NCI-H2081 (cell line): ENCODE results near the gene DCST1.
A peak's percentile ranks its signal among the peaks of the same experiment; 100 is the strongest.

Source experiments
- DNase-seq, 2 experiments: peaks; one replicate each; lab custom pipeline; 2025; lab: John Stamatoyannopoulos, UW

The DCST1 gene

DNA sequence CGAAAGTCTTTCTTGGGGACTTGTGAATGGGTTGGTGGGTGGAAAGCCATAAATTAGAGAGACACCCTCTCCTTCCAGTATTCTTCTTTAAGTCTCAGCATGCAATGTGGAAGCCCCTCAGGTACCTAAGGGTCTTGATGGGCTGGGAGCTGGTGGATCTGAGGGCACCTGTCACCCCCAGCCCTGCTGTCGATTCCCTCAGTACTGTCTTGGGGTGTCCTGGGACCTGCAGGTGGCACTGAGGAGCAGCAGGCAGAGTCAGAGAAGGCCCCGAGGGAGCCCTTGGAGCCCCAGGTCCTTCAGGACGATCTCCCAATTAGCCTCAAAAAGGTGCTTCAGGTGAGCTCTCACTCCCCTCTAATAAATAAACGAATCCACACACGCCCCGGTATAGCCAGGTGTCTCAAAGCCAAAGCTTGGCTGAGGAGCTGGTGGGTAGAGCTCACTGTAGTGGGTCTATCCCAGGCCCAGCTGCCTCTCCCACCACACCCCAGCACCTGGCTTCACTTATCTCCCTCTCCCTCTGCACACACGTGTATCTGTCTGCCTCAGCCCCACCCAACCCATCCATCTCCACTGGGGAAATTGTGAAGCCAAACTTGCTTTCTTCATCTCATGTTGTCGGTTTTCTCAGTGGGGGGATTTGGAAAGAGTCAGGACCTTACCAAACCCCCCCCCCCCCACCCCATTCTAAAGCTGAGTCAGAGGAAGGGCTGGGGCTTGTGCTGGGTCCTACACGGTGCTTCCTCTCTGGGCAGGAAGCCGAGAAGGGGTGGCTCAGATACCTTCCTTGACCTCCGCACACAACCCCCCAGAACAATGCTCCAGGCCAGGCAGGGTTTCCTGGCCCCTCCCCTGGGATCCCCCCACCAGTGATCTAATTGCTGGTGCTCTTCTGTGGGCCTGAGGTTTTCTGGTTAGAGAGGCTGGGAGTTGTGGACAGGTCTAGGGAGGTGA is 19.1 kb downstream of the DCST1 start:
- no peak for DNase-seq

DNA sequence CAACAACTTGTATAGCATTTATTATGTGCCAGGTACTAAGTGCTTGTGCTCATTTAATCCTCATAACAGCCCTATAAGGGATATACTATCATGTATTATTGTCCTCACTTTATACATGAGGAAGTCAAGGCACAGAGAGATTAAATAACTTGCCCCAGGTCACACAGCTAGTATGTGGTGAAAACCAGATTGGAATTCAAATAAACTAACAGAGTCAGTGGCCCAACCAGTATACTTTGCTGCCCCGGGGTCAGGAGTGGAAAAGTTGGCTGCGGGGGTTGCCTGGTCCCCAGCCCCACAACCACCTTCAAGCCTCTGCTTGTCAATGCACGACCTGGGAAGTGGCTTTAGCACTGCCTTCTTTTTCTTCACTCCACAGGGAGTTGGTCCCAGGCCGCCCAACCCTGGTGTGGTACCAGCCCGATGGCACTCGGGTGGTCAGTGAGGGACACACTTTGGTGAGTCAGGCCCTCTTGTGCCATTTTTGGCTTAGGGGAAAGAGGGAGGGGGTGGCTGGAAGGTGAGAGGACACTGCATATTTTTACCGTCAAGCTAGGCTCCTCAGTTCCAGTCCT is 20.0 kb downstream of the DCST1 start:
- no peak for DNase-seq

DNA sequence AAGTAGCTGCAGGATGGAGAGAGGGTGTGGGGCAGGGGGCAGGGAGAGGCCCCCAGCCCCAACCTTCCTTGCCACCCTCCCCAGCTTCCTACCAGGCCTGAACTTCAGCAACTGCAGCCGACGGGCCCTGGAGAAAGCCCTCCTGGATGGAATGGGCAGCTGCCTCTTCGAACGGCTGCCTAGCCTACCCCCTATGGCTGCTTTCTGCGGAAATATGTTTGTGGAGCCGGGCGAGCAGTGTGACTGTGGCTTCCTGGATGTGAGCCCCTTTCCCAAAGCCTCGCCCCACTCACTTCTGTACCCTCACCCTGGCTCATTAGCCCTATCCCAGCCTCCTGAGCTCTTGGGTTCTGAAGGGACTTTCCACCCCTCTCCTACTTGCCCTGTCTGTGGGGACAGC is 23.5 kb downstream of the DCST1 start:
- DNase-seq = no peak

DNA sequence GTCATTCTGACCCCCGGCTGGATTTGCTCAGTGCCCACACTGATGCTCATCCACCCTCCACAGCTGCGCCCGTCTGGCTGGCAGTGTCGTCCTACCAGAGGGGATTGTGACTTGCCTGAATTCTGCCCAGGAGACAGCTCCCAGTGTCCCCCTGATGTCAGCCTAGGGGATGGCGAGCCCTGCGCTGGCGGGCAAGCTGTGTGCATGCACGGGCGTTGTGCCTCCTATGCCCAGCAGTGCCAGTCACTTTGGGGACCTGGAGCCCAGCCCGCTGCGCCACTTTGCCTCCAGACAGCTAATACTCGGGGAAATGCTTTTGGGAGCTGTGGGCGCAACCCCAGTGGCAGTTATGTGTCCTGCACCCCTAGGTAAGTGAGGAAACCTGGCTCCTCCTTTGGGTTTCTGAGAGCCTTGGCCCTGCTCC is 24.2 kb downstream of the DCST1 start:
- no peak for DNase-seq

DNA sequence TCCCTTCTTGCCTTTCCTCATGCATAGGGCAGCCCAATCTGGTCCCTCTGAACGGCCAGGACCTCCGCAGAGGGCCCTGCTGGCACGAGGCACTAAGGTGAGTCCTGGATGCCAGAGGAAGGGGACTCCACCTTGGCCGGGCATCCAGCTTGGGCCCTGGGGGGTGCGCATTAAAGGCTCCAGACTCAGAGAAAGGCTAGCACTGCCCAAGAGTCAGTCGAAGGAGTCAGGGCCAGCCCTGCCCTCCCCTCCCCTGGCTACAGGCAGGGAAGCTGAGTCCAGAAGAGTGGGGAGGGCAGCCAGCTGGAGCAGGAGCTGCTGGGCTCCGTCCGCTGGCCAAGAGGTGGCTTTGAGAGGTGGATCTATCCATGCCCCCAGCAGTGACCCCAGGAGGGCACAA is 27.1 kb downstream of the DCST1 start:
- DNase-seq = no peak

DNA sequence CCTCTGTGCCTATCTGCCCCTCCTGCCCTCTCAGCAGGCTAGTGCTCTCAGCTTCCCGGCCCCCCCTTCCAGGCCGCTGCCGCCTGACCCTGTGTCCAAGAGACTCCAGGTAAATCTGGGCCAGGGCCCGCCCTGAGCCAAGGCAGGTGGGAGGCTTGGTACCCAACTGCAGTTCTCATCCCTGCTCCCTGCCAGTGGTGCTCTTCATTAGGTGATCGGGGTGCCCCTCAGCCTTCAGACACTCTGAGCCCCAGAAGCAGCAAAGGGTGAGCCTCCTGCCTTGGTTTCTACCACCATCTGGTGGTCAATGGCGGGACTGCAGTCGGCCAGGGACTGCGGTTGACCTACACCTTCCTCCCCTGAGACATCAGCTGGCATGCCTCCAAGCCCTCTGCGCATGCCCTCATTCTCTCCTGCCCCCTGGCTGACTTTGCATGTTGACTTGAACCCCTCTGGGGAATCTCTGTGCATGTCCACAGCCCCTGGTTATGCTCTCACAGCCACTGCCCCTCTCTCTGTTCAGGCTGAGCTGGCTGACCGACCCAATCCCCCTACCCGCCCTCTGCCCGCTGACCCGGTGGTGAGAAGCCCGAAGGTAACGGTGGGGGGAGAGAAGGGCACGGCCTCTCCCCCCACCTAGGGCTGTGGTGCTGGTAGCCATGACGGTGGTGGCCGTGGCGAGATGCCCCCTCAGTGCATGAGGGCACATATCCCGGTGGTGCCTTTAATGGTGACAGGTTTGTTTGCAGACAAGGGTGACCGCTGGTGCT is 27.9 kb downstream of the DCST1 start:
- DNase-seq = peak; percentile 88 to 91

DNA sequence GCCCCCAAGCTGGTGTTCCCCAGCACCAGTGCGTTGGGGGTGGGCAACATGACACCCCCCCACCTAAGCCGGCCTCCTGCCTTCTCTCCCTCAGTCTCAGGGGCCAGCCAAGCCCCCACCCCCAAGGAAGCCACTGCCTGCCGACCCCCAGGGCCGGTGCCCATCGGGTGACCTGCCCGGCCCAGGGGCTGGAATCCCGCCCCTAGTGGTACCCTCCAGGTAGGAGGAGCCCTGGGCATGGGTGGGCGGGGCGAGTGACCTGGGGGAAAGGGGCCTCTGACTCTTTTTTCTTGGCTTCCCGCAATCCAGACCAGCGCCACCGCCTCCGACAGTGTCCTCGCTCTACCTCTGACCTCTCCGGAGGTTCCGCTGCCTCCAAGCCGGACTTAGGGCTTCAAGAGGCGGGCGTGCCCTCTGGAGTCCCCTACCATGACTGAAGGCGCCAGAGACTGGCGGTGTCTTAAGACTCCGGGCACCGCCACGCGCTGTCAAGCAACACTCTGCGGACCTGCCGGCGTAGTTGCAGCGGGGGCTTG is 28.6 kb downstream of the DCST1 start:
- DNase-seq = no peak

DNA sequence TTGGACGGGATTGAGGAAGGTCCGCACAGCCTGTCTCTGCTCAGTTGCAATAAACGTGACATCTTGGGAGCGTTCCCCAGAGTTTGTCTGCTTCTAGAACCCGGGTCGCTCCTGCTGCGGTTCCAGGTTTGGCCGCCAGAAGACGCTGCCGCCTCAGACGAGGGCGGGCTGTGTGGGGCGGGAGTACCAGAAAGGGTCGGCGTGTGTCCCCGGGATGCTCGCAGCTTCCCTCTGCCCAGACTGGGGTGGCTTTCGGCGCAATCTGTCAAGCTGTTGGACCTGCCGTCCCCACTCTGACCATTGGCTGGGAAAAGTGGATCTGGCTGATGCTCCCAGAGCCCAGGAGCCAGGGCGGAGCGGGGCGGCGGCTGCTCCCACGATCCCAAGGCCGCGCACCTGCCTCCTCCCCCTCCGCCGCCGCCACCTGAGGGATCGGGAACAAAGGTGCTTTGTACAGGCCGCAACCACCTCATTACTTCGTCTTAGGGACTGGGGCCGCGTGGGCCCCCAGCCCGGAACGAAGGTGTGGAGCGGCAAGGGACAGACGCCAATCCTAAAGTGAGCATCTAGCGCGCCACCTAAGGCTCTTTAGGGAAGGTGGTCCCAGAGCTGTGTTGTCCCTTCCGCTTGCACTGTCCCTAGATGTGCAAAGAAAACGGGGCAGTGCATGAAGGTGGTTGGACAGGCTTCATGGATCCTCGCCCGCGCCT is 29.2 kb downstream of the DCST1 start:
- DNase-seq = peak; percentile 53 to 58

DNA sequence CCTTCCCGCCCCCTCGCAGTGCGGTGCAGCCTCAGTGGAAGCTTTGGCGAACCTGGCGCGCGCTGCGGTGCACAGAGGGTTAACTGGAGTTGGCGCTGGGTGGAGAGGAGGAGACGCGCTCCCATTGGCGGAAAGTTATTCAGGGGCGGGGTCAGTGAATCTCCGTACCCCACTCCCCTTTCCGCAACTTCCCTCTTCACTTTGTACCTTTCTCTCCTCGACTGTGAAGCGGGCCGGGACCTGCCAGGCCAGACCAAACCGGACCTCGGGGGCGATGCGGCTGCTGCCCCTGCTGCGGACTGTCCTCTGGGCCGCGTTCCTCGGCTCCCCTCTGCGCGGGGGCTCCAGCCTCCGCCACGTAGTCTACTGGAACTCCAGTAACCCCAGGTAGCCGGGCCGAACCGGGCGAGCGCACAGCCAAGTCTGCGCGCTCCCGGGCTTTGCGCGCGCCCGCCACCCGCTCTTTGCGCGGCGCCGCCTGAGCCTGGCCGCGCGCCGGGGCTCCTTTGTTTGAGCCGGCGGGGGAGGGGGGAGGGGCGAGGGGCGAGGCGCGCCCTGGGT is 30.0 kb downstream of the DCST1 start, which contains the start of gene EFNA4:
EFNA4 (plus strand) TSS at position 191 of the 561 bp plus-strand sequence; CDS start at position 275, 84 bp downstream.
- DNase-seq = peak; percentile 47 to 54

DNA sequence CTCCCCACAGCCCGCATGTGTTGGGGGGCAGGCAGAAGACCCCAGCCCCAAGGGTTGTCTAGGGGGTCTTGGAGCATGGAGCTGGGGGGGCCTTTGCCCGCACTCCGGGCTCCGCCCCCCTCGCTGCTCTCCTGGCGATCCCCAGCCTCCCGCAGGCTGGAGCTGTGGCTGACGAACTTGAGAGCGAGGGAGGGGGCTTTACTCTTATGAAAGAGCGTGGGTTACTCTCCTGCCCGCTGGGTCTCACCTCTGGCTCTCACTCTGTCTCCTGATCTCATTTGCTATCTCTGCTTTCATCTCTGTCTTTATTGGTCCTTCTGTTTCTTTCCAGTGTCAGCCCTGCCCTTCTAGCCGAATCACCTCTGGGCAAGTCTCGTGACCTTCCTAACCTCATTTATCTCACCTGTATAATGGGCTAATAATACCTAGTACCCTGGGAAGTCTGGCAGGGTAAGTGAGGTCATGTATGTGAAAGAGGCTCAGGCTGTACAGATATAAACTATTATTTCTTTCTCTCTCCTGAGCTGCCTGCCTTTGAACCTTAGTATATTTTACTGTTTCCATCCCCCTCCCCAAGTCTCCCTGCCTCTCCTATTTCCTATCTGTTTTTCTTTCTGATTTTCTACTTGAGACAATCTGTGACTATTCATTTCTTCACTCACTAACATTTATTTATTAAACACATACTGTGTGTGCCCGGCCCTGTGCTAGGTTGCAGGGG is 30.6 kb downstream of the DCST1 start:
- DNase-seq = peak in 1 of 2 experiments; percentile 35

DNA sequence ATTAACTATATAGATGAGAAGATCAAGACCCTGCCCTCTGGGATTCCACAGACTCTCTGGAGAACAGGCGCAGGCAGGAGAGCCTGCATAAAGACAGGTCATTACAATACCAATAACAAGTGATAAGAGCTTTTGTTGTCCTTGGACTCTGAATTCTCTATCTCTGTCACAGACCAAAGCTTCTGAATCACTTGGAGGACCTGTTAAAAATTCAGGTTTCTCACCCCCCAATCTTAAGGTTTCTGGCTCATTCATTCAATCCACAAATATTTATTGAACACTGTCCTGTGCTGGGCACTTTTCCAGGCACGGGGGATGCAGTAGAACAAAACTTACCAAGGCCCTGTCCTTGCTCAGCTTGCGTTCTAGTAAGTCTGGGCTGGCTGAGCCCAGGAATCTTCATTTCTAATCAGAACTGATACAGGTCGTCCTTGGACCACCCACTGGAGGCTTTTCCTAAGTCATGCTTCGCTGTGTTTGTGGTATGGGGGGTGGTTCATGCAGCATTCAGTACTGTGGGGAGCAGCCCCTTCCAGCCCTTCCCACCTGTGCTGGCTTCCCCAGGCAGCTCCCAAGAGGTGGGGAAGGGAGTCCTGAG is 31.3 kb downstream of the DCST1 start:
- no peak for DNase-seq

DNA sequence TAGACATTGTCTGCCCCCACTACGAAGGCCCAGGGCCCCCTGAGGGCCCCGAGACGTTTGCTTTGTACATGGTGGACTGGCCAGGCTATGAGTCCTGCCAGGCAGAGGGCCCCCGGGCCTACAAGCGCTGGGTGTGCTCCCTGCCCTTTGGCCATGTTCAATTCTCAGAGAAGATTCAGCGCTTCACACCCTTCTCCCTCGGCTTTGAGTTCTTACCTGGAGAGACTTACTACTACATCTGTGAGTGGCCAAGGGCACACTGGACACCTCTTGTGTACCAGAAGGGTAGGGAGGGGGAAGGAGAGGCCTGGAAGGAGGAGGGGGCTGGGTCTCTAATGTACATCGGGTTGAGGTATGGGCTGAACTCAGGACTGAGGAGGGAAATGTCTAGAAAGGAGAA is 33.2 kb downstream of the DCST1 start:
- no peak for DNase-seq

DNA sequence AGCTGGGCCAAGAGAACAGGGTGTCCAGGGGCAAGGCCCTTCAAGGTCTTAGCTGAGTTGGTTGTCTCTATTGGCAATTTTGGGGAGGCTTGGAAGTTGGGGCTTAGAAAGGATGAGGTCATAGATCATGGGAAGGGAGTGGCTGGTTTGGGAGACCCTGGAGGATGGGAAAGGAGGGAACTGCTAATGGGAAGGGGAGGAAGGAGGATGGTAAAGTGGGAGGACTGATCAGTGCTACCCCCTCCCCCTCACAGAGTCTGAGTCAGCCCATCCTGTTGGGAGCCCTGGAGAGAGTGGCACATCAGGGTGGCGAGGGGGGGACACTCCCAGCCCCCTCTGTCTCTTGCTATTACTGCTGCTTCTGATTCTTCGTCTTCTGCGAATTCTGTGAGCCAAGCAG is 35.0 kb downstream of the DCST1 start:
- no peak for DNase-seq

DNA sequence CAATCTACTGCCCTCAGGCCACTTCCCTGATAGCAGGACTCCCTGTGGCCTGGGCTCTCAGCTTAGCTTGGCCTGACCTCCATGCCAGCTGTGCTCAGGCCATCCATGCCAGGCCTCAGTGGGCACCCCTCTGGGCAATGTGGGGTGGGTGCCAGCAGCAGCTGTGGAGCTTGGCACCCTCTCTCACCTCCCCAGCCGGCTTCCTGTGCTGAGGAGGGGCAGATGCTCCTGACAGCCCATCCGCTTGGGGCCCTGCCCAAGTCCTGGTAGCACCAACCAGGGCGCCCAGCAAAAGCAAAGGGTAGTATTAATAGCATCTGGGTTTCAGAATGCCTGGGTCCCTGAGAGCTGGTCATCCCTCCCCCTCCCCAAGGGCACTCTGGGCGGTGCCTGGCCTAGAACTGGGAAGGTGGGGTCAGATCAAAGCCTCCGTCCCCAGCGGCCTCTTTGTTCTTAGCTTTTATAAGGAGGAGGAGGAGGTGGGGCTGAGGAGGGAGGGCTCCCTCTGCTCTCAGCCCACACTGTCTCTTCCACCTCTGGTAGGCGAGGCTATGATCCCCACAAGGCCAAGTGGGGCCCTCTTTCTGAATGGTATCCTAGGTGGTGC is 36.0 kb downstream of the DCST1 start:
- peak; percentile 77 to 85 for DNase-seq

DNA sequence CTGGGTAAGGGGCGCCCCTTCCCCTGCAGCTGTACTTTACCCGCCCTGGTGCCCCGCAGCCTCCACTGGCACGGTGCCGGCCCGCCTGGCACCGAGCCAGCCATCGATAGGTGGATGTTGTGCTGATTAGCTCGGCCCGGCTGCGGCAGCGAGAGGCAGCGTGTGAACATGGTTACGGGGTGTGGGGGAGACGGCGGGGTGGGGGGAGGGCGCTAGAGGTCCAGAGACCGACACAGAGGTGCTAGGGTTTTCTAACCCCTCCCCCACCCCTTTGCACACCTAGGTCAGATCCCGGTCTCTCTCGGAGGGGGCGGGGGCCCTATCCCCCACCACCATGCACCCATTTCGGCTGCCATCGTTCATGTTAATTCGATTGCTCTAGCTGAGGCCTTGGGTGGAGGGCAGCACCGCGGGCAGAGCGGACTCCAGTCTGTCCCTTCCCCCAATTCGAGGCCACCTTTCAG is 36.6 kb downstream of the DCST1 start:
- DNase-seq = peak; percentile 42 to 62

DNA sequence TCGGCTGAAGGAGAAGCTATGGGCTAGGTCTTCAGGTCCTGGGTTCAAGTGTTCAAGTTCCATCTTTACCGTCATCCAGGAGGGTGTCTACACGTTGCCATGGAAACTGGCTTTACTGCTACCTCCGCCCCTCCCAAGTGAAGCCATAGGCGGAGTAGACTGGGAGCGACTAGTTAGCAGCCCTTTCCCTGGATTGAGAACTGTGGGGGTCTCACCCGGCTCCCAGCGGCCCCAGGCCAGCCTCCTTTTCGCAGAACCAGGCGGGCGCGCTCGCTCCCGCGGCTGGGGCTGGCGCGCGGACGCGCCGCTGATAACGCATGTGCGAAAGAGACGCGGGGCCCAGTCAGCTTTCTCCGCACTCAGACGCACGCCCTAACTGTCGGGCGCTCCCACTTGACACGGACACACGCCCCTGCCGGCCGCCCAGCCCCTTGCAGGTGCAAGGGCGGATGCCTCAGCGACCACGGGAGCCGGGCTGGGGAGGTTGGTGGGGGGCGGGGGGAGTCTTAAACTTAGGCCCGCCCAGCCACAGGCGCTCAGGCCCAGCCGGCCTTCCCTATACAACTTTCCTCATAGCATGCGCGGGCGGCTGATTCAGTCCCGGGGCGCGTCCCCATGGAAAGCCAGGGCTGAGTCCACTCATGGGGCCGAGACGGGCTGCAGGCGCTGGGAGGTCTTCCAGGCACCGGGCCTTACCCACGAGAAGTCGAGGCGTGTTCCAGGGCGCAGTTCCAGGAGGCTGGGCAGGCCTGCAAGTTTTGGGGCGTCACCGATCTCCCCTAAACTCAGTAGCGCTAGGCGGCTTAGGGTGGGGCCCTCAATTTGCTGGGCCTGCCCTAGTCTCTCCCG is 37.3 kb downstream of the DCST1 start:
- peak; percentile 52 to 64 for DNase-seq

DNA sequence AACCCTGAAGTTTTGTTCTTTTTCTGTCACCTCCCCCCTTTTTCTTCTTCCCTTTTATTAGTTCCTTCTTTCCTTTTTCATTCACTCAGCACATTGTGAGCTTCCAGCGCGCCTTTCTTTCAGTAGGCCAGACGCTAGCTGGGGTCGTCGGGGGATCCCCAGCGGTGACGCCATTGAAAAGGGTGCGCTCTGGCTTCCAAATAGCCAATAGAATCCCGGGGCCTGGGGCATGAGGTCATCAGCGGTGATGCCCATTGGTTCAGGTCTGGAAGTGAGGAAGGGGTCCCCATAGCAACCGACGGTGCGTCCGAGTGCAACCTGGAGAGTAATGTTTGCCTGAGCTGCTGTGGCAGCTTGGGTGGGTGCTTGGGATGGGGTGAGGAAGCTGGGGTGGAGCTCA is 38.1 kb downstream of the DCST1 start:
- no peak for DNase-seq

DNA sequence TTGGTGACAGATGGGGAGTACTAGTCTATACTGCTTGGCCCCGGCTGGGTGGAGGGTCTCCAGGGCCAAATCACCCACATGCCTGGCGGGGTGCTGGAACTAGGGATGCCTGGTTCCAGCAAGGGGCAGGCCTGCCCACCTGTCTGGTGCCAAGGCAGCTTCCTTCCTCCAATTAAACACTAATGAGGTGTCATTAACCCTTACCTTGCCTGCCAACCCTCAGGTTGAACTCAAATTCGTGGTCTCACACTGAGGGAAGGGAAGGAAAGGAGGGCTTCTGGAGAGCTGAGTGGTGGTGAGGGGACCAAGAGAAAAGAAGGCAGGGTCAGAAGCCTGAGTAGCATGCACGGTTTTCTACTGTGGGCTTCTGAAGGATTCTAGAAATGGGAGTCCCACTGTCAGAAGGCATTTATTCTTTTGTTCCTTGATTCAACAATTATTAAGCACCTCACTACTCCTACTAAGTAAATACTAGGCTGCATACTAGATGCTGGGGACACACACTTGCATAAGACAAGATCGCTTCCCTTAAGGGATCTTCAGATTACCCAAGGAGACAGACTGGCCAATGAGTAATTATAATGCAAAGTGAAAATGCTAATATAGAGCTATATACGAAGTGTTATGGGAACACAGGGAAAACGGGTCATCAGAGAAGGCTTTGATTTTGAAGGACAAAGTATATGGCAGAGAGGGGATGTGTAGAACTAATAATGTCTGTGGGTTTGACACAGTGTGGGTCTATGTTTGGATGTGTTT is 39.1 kb downstream of the DCST1 start:
- no peak for DNase-seq
